Measurements from ENCODE around the gene FTCD.

- no peak for TF ChIP-seq POLR2AphosphoS5 (IDR thresholded peaks at IDR 0.05)
- peak in 1 of 2 donors; percentile 72 for TF ChIP-seq CTCF (IDR thresholded peaks at IDR 0.05)
Measured at GRCh38 chr21:46153247-46154154, 1.9 kb downstream of the FTCD start.

Data from suprapubic skin (tissue), 3 donors.